ENCODE measurements around the gene ELOVL5. TPM values are rescaled to one million over a fixed set of nuclear protein-coding genes. Genes with fewer than 3 reads are reported as not detected.

The ELOVL5 gene
- total and polyA plus RNA-seq, 2 donors (not counting 1 experiment from before 2014, with no cell fraction given), result 128 to 144 TPM

DNA sequence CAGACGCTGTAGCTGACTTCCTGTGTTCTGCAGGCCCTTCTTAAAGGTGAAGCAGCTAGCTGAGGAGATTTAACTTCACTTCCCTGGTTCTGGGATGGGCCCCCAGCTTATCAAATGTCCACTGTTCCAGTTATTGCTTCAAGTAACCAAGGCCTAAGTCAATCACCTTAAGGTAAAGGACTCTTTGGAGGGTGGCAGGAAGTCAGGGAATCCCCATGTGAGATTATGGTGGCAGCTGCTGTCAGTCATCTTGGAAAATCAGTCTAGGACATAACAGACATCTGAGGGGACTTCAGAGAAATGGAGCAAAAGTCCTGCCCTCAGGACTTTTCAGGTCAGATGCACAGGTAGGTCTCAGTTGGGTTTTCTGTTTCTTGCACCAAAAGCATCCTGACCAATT lies 3.8 kb downstream of the ELOVL5 start:
- peaks cover 76% of the 10 kb centered on the region for H4K20me1 ChIP-seq (ENCODE audit: control insufficient read depth, insufficient read depth, low read length, poor library complexity, severe bottlenecking)
- H3K4me1 Mint-ChIP-seq, result peaks cover 82% of the 10 kb centered on the region
- H3K4me2 ChIP-seq (replicated peaks; ENCODE audit: low read depth, low read length, poor library complexity, severe bottlenecking), result peak overlapping the region; percentile 57

DNA sequence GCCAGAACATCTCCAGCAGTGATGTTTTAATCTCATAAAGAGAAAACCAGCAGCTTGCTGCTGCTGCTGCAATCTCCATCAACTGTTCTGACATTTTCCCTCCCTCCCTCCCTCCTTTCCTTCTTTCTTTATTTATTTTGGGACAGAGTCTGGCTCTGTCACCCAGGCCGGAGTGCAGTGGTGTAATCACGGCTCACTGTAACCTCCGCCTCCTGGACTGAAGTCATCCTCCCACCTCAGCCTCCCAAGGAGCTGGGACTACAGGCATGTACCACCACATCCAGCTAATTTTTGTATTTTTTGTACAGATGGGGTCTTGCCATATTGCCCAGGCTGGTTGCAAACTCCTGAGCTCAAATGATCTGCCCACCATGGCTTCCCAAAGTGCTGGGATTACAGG lies 5.7 kb downstream of the ELOVL5 start:
- Histone ChIP-seq H3K9me3 (ENCODE audit: control extremely low read depth in 1 of 3, control insufficient read depth in 2 of 3, insufficient read depth in 1 of 3, low read length in 2 of 3) (no peaks in the 10 kb centered on the region), H3K27ac (ENCODE audit: low read length in 2 of 2) (peak overlapping the region in 1 of 2 donors; percentile 76), H2AFZ (ENCODE audit: insufficient read depth, low read depth, low read length, poor library complexity, severe bottlenecking) (no peak overlapping the region), H3K4me1 (ENCODE audit: control insufficient read depth in 2 of 2, insufficient read depth in 2 of 2, low read length in 2 of 2) (peaks cover 79 to 83% of the 10 kb centered on the region in 2 donors), H3K4me2 (replicated peaks; ENCODE audit: low read depth, low read length, poor library complexity, severe bottlenecking) (peak overlapping the region; percentile 57), H3K4me3 (ENCODE audit: control extremely low read depth in 1 of 5, extremely low read depth in 1 of 5, insufficient read depth in 1 of 5, low read depth in 2 of 5, low read length in 4 of 5) (no peak overlapping the region), H4K20me1 (ENCODE audit: control insufficient read depth, insufficient read depth, low read length, poor library complexity, severe bottlenecking) (peaks cover 80% of the 10 kb centered on the region), H3K79me2 (ENCODE audit: control insufficient read depth, insufficient read depth, low read length) (peaks cover 100% of the 10 kb centered on the region), H3K27me3 (replicated peaks in 1 of 4; ENCODE audit: control extremely low read depth in 1 of 4, control insufficient read depth in 3 of 4, insufficient read depth in 4 of 4, low read length in 3 of 4) (no peaks in the 10 kb centered on the region), H3K9ac (ENCODE audit: low read length) (peak overlapping the region; percentile 27), H3K36me3 (replicated peaks in 1 of 2; ENCODE audit: control extremely low read depth in 1 of 2, control insufficient read depth in 1 of 2, extremely low read depth in 1 of 2, insufficient read depth in 2 of 2, low read length in 1 of 2) (peaks cover 5 to 32% of the 10 kb centered on the region in 2 experiments)
- no peaks in the 10 kb centered on the region for H3K9me3 Mint-ChIP-seq (ENCODE audit: insufficient read depth)
- intact Hi-C loops (cut with micrococcal nuclease), result loop anchor here (2.0 kb wide), 1 partner anchor 36 kb away; no protein-coding TSS in a partner anchor
- H3K4me1 Mint-ChIP-seq, result peaks cover 90% of the 10 kb centered on the region
- WGBS (ENCODE audit: insufficient coverage), result no CpG with 5 or more reads among the region's 3 CpGs
- no peaks in the 10 kb centered on the region for H3K27me3 Mint-ChIP-seq
- DNase-seq (no peak), ATAC-seq (ENCODE audit: low read depth) (no peak)
- ChIA-PET CTCF (interaction anchor here (0.7 to 7.3 kb wide), 5 partner anchors 6 to 171 kb away, joined by 3 to 40 read pairs (median 3); no protein-coding TSS in a partner anchor), POLR2A (no interaction called here)
- peak overlapping the region; percentile 81 for H3K27ac Mint-ChIP-seq
- H3K4me3 Mint-ChIP-seq, result peak overlapping the region; percentile 47
- TF ChIP-seq EZH2 (IDR thresholded peaks at IDR 0.05; ENCODE audit: borderline replicate concordance, insufficient read depth, low read depth, low read length, poor library complexity, severe bottlenecking), result no peak
- TF ChIP-seq, protein P1, sequence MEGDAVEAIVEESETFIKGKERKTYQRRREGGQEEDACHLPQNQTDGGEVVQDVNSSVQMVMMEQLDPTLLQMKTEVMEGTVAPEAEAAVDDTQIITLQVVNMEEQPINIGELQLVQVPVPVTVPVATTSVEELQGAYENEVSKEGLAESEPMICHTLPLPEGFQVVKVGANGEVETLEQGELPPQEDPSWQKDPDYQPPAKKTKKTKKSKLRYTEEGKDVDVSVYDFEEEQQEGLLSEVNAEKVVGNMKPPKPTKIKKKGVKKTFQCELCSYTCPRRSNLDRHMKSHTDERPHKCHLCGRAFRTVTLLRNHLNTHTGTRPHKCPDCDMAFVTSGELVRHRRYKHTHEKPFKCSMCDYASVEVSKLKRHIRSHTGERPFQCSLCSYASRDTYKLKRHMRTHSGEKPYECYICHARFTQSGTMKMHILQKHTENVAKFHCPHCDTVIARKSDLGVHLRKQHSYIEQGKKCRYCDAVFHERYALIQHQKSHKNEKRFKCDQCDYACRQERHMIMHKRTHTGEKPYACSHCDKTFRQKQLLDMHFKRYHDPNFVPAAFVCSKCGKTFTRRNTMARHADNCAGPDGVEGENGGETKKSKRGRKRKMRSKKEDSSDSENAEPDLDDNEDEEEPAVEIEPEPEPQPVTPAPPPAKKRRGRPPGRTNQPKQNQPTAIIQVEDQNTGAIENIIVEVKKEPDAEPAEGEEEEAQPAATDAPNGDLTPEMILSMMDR (IDR thresholded peaks at IDR 0.05), result no peak

More for the DNA sequence above, 3.8 kb downstream of the ELOVL5 start:
- POLR2A ChIA-PET, result no interaction called here
- no peaks in the 10 kb centered on the region for H3K27me3 ChIP-seq (replicated peaks in 1 of 4; ENCODE audit: control extremely low read depth in 1 of 4, control insufficient read depth in 3 of 4, insufficient read depth in 4 of 4, low read length in 3 of 4)
- no peaks in the 10 kb centered on the region for H3K27me3 Mint-ChIP-seq
- H3K27ac ChIP-seq (ENCODE audit: low read length in 2 of 2), result peak overlapping the region; percentile 1 to 76
- peaks cover 4 to 31% of the 10 kb centered on the region in 2 experiments for H3K36me3 ChIP-seq (replicated peaks in 1 of 2; ENCODE audit: control extremely low read depth in 1 of 2, control insufficient read depth in 1 of 2, extremely low read depth in 1 of 2, insufficient read depth in 2 of 2, low read length in 1 of 2)
- no peak for DNase-seq
- peak overlapping the region in 1 of 5 experiments; percentile 42 for H3K4me3 ChIP-seq (ENCODE audit: control extremely low read depth in 1 of 5, extremely low read depth in 1 of 5, insufficient read depth in 1 of 5, low read depth in 2 of 5, low read length in 4 of 5)
- peak overlapping the region; percentile 71 for H3K4me3 Mint-ChIP-seq
- 20% methylated on average over 1 of the region's 1 CpG for WGBS (ENCODE audit: insufficient coverage)
- intact Hi-C loops (cut with micrococcal nuclease), result loop anchor here (2.0 kb wide), 1 partner anchor 14 kb away; no protein-coding TSS in a partner anchor
- CTCF ChIA-PET, result interaction anchor here (0.6 to 7.3 kb wide), 8 partner anchors 8 to 173 kb away, joined by 3 to 40 read pairs (median 6); no protein-coding TSS in a partner anchor
- H3K4me1 ChIP-seq (ENCODE audit: control insufficient read depth in 2 of 2, insufficient read depth in 2 of 2, low read length in 2 of 2), result peaks cover 69 to 71% of the 10 kb centered on the region in 2 donors
- peak overlapping the region; percentile 80 for H3K27ac Mint-ChIP-seq
- TF ChIP-seq EZH2 (IDR thresholded peaks at IDR 0.05; ENCODE audit: borderline replicate concordance, insufficient read depth, low read depth, low read length, poor library complexity, severe bottlenecking), result no peak
- TF ChIP-seq, protein P1 (IDR thresholded peaks at IDR 0.05), result no peak
- H3K9ac ChIP-seq (ENCODE audit: low read length), result peak overlapping the region; percentile 30
- no peak for ATAC-seq (ENCODE audit: low read depth)
- H3K79me2 ChIP-seq (ENCODE audit: control insufficient read depth, insufficient read depth, low read length), result peaks cover 100% of the 10 kb centered on the region
- no peaks in the 10 kb centered on the region for H3K9me3 ChIP-seq (ENCODE audit: control extremely low read depth in 1 of 3, control insufficient read depth in 2 of 3, insufficient read depth in 1 of 3, low read length in 2 of 3)
- no peak overlapping the region for H2AFZ ChIP-seq (ENCODE audit: insufficient read depth, low read depth, low read length, poor library complexity, severe bottlenecking)
- H3K9me3 Mint-ChIP-seq (ENCODE audit: insufficient read depth), result no peaks in the 10 kb centered on the region
